GM21825 (cell line): ENCODE measurements around the gene EPHA10.
"Not testable (repeated sequence)": the region's sequence is repeated elsewhere in the genome, so short reads cannot be mapped to it uniquely, and the experiment has no call there.

ENCODE experiments used
- ATAC-seq: cut with Tn5 transposase; IDR thresholded peaks from one replicate; pipeline ENCODE4 v1.9.1; 2021; ENCODE audit warnings: mild to moderate bottlenecking, moderate library complexity; ENCODE audit not compliant: unreplicated experiment

EPHA10 gene

DNA sequence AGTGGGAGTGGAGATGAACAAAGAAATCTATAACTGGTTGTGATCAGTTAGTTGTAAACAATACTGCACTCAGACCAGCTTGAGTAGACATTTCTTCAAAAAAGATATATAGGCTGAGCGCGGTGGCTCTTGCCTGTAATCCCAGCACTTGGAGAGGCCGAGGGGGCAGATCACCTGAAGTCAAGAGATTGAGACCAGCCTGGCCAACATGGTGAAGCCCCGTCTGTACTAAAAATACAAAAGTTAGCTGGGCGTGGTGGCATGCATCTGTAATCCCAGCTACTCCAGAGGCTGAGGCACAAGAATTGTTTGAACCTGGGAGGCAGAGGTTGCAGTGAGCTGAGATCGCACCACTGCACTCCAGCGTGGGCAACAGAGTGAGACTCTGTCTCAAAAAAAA lies 26.9 kb downstream of the EPHA10 start:
- ATAC-seq, result not testable (repeated sequence)

DNA sequence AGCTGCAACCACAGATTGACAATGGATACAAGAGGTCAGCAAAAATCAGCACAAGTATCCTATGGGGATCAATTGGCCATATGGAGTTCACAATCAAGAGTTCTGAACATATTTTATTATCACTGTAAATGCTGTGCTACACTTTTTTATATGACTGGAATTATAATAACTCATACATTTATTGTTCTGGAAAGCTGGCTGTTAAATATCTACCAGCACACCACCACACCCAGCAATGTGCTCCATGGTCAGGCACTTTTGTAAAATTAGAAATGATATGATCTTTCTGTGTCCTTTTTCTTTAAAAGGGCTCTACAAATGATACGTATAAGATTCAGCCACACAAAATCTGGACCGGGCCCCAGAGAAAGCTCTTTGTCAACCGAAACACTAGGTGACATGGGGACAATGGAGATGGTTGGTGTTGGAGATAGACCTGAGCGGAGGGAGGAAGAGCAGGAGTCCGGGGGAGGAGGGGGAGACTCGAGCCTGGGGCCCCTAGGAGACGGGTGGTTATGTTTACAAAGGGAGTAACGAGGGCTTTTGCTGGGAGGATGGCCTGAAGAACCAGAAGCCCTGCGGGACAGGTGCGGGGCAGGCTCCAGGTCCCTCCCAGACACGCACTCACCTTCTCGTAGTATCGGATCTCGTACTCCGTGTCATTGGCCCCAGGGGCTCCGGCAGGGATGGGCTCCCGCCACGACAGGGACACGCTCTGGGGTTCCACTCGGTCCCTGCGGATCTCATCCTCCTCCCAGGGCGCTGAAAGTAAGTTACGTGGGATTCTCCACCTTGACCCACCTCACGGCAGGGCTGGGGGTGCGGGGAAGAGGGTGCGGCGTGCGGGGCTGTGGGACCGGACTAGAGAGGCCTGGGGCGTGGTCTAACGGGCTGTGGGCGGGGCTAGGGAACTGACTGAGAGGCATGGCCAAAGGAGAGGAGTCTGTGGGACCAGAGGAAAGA lies 30.0 kb downstream of the EPHA10 start:
- ATAC-seq, result no peak

DNA sequence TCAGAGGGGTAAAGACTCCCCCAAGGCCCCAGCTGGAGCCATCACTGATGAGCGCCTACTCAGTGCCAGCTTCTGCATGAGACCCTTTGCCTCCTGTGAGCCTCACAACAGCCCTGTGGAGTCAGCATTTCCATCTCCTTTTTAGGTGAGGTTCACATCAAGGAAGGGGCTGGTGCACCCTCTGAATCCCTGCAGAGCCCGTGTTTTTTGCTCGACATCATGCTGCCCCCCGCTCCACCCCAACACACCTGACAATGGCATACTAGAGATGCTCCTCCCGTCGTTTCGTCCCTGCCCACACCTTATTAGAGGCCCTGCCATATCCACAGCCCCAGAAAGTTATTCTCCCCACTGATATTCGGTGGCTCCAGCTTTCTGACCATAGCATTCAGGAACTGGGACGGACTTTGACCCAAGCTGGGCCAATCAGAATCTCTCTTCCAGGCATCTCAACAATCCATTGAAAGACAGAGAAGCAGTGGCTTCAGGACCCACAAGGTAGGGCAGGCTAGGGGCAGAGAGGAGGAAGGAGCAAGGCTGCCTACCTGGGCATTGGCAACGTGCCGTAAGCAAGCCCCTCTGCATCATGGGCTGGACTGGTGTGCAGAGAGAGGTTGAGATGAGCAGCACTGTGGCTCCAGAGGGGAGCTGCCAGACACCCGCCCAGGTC lies 32.7 kb downstream of the EPHA10 start:
- no peak for ATAC-seq

DNA sequence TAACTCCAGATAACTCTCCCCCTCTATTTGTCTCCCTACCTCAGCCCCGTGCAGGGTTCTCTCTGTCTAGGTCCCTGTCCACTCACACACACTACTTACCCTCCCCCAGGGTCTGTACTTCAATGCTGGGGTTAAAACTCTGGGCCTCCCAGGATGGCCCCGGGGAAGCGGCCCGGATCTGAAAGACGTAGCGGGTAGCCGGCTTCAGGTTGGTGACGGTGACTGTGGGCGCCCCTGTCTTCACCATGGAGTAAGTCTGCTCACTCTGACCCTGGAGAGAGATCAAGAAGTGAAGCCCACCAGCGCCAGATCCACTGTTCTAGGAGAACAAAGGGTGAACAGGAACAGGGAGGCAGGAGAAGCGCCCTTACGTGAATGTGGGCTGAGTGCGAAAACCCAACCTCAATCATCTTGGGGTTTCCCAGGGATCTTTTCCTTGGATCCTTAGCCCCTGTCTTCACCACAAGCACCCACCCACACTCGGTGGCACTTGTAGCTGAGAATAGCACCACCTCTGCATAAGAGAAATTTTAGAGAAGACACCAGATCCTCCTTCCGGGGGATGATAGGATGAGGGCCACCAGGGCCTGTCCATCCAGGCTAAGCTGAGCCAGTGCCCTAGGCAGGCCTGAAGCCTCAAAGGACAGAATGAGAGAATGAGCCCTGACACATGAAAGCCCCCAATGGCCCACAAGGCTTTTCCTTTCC lies 33.5 kb downstream of the EPHA10 start:
- no peak for ATAC-seq

DNA sequence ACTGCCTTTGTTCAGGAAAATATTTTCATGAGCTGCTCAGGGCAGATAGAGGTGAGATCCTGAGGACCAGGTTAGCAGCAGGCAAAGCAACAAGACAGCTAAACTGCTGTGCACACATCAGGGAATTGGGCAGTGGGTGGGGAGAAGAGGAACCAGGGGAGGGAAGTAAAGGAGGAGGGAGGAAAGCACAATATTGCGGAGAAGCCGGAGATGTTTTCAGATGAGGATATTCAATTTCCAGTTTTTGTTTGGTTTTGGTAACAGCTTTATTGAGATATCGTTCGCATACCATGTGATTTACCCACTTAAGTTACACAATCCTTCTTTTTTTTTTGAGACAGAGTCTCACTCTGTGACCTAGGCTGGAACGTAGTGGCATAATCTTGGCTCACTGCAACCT lies 34.5 kb downstream of the EPHA10 start:
- no peak for ATAC-seq

DNA sequence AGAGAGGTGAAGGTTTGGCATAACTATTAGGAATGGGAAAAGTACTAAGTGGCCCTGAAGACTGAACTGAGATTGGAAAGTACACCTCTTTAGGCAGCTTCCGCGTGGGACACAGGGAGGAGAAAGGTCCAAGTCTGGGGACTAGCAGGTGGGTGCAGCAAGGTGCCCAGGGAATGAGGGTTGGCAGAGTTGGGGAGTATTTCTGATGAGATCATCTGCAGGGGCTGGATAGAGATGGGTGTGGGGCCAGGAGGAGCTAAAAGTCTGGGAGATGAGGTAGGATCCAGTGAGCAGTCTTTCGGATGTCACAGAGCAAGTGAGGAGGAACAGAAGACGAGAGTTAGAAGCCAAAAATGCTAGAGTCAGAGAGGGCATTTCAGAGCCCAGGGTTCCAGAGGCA lies 36.5 kb downstream of the EPHA10 start:
- no peak for ATAC-seq

DNA sequence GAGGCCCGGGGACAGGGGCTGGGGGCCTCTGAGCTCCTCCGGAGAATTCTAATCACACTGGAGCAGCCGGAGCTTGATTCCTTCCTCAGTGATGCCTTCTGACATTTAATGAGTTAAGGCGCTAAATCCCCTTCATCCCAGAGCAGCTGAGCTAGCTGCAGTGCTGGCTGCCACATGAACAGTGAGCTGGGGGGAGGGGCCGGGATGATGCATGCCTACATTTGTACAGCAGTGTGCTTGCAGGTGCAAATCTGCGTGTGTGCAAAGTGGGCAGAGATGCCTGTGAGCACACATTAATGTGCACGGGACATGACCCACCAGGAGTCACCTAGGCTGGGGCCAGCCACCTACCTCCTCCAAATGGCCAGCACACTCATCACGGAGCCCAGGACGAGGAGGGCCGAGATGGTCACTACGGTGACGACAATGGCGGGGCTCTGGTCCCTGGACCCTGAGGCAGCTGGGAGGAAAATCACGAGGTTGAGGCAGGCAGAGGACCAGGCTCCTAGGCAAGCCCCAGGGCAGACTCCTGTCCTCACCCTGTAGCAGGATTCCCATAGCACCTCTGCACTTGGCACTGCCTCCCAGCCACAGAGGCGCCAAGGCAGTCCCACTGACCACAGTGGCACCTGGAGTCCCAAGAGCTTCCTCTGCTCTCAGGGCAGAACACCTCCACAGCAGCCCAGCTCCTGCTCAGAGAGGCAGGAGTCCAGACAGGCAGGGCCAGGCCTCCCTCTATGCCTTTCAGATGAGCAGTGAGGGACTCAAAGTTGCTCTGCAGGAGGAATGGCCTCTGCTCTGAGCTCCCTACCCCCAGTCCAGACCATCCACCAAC lies 38.0 kb downstream of the EPHA10 start:
- no peak for ATAC-seq

DNA sequence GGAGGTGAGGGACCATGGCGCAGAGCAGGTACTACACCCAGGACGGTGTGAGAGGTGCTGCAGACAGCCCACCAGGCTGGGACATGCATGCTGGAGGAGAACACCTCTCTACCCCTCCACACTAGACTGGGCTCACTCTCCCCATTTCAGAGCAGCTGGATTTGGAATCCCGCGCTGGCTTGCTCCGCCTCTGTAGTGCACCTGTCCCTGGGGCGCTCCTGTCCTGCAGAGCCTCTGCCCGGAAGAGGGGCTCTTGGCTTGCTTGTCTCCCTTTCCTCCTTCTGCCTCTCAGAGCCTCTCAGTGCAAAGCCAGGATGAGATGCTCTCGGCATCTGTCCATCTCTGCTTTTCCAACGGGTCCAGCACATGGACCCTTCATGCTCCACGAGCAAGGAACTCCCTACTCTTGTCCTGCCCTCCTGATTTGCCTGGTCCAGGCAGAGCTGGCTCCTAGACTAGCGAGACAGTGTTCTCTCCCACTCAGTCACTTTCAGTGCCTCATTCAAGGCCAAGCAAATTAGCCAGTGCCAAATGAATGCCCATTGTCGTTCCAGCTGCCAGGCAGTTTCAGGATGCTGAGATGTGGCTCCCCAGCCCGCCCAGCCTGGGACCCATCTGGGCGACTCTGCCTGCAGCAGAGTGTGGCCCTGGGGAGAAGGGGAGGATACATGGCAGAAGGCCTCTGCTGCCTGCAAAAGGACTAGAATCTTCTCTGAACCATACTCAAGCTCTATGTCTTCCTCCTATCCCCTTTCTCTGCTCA lies 38.9 kb downstream of the EPHA10 start:
- no peak for ATAC-seq

DNA sequence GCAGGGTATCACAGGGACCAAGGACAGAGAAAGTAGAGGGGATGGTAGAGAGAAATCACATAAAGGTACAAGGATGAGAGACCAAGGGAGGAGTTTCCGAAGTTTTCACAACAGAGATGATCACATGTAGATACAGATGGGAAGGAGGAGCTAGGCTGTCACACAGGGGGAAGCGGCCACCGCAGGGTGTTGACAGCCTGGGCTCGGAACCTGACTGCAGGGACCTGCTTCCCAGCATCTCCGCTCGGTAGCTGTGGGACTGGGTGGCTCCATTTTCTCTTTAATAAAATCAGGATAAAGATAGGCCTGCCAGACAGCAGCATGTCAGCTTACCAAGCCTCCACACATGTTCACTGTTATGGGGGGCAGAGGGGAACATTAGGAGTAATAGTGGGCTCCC lies 40.3 kb downstream of the EPHA10 start:
- no peak for ATAC-seq

DNA sequence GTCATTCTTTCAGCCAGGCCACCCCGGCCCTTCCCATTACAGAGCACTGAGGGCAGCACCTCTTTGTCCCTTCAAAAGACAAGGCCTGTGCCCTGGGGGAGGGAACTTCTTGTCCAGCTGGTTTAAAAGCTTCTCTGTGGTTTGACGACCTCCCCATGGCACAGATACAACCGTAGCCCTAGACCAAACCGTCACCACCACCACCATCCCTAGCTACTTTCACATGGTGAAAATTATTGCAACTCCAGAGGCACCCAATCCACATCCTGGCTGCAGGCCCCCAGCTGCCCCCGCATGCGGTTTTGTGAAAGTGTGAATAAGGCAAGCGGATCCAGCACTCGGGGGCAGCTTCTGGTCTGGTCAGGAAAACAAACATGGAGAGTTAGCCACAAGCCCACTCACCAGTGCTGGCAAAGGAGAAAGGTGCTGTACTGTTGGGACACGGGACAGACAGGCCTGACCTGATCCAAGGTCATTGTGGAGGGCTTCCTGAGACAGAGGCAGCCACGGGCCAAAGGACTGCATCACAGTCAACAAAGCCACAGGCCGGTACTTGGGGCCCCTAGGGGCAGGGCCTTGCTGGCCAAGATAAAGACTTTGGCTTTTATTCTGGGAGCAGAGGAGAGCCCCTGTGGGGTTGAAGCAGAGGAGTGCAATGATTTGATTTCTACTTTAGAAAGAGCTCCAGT lies 41.4 kb downstream of the EPHA10 start:
- no peak for ATAC-seq

DNA sequence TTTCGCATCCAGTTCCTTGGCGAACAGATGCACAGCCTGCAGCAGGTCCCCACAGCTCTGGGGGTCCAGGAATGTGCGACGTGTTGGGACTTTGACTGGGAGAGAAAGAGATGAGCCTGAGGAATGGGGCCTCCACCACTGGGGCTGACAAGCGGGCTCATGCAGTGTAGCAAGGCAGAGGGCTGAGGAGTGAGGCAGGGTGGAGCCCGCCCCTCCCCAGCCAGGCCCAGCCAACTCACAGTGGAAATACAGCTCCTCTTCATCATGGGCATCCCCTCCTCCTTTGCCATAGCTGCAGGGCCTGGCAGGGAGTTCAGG lies 41.9 kb downstream of the EPHA10 start:
- no peak for ATAC-seq

DNA sequence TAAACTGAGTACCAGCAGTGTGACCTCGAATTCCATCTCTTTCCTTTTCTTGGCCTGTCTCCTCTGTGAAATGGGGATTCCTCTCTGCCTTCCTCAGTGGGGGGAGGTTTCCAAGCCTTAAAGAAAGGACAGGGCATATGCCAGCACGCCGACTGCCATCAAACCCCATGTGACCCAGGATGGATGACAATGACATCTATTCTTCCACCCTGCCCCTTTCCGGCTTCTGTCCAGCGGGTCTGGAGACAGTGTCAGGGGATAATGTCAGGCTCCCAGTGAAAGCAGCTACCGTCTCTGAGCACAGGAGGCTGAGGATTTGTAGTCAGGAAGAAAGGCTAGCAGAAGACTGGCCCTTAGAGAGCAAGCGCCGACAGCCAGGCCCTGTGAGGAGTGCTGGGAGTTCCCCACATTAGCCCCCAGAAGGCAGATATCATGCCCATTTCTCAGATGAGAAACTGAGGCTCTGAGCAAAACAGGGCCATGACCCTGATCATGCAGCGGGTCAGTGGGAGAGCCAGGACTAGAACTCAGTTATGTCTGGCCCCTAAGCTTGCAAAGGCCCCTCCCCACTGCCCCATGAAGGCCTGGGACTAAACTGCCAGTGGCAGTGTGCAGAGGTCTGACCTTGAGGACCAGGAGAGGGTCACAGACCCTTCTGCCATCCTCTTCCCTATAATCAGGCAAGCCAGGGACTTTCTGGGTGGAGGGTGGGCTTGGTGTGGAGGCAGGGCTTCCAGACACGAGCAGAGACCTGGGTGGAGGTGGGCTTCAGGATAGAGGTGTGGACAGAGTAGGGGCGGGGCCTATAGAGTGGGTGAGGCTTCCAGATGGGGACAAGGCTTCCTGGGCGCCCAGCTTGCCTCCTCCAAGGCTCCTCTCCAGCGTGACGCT lies 42.5 kb downstream of the EPHA10 start:
- ATAC-seq, result no peak

DNA sequence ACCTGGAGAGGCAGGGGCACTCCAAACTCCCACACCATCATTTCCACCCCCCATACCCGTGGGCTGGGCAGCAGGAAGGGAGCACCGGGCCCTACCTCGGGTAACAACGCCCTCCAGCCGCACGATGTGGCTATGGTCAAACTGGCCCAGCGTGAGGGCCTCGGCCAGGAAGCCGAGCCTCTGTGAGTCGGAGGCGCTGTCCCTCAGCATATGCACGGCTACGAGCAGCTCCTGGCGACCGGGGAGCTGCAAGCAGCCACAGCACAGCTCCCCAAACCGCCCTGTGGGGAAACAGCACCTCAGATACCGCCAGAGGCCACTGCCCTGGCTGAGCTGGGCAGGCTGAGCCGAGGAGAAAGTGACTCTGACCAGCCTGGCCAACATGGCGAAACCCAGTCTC lies 43.4 kb downstream of the EPHA10 start:
- no peak for ATAC-seq

DNA sequence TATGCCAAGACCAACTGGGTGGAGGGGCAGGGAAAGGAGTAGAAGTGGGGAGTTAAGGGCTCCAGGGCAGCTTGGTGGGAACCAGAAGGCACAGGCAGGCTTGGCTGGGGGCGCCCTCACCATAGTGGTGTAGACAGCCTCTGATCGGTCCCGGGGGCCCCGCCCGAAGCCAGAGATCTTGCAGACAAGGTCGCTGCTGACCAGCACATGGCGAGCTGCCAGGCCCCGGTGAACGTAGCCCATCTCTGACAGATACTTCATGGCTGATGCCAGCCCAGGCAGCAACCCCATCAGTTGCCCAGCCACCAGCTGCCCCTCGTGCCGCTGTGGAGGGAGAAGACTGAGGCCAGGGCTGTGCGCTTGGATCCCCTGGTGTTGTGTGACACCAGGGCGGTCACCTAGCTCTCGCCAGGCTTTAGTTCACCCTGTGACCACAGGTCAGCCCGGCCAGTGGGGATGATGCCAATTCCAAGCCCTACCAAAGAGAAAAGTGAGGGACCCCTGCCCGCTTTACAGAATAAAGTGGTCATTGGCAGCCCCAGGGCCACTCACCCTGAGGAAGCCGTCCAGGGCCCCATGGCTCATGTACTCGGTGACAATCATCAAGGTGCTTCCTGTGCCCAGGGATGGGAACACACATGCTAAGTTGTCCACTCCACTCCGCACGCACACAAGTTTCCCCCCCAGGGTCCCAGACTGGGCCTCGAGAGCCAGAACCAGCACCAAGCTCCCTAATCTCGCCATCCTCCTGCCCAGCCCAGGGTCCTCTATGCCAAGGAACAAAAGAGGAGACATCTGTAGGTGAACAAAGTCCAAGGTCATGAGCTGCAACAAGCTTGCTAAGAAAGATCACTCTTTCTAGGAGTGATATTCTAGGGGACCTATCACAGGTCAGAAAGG lies 44.4 kb downstream of the EPHA10 start:
- no peak for ATAC-seq

DNA sequence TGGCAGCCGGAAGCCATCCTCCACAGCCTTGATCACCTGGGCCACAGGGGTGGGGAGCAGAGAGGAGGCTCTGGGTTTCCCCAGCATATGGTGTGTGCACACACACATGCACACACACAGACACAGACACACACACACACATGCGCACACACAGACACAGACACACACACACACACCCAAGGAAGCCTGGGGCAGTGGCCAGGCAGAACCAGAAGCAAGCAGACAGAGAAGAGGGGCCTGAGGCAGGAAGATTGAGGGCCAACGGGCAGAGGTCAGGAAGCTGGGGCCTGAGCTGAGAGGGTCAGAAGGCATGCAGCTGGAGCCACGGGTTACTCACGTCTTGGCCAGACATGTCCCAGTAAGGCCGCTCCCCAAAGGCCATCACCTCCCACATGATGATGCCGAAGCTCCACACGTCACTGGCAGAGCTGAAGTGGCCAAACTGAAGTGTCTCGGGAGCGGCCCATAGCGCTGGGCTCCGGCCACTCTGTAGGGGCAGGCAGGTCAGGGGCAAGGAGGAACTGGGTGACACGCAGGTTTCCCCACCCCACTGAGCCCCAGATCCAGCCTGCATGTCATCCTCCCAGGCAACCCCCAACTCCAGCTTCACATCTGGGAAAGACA lies 45.2 kb downstream of the EPHA10 start:
- no peak for ATAC-seq

DNA sequence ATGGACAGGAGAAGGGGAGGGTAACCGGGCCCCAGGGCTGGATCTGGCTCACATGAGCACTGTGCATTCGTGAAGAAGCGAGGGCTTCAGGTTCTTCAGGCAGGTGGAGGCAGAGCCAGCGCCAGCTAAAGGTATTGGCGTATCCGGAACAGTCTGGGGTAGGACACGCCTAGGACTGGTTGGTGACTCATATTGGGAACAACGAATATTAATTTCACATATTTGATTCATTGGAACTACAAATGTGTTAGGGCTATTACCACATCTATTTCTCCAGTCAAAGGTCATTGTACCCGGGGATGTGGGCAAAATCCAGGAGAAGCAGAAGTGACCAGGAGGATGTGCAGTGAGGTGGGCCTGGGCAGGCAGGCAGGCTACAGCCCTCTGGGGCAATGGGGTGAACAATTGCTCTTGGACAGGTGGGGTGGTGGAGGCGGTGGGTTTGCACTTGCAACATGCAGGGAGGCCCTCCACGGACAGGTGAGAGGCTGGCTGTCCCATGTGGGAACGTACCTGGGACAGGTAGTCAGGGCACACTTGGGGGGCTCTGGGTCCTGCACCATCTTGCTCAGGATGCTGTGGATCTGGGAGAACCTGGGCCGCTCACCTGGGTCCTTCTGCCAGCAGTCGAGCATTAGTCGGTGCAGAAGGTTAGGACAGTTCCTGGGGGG lies 45.9 kb downstream of the EPHA10 start:
- ATAC-seq, result no peak
